Esophagus muscularis mucosa (tissue), 4 donors: ENCODE data around the gene ACVR1B. TPM values are rescaled to one million over a fixed set of nuclear protein-coding genes. Genes with fewer than 3 reads are reported as not detected.
A peak's percentile ranks its signal among the peaks of the same experiment; 100 is the strongest.

ENCODE experiments used
- DNase-seq: peaks from one replicate; pipeline ENCODE4 v3.0.0-alpha.2; 2017; ENCODE audit errors: extremely low spot score
- H3K27ac ChIP-seq, 4 donors: fragments of 200-600 bp; sonication (generic); replicated peaks in 1 of 4; 1 replicate in 3 of 4; 2 replicates in 1 of 4; pipeline ENCODE4 v1.5.1; 2016 to 2019; ENCODE audit warnings: mild to moderate bottlenecking in 1 of 4
- H3K27me3 ChIP-seq, 4 donors: fragments of 200-600 bp; sonication (generic); one replicate each; pipeline versions ENCODE4 v1.5.1 to v1.6.0; 2016 to 2019
- H3K36me3 ChIP-seq, 4 donors: fragments of 200-600 bp; sonication (generic); one replicate each; pipeline ENCODE4 v1.5.1; 2016 to 2019
- H3K4me1 ChIP-seq, 4 donors: fragments of 200-600 bp; sonication (generic); one replicate each; pipeline ENCODE4 v1.5.1; 2016 to 2019
- H3K4me3 ChIP-seq, 4 donors: fragments of 200-600 bp; sonication (generic); 1 replicate in 2 of 4; 2 replicates in 2 of 4; pipeline ENCODE4 v1.5.1; 2016 to 2019; ENCODE audit warnings: mild to moderate bottlenecking in 4 of 4, moderate library complexity in 1 of 4
- H3K9me3 ChIP-seq, 4 donors: fragments of 200-600 bp; sonication (generic); 1 replicate in 3 of 4; 2 replicates in 1 of 4; pipeline ENCODE4 v1.5.1; 2016 to 2019
- EP300 ChIP-seq: sonication (generic); formaldehyde crosslinking; IDR thresholded peaks from one replicate; pipeline ENCODE4 v1.6.1; 2017; ENCODE audit warnings: antibody characterized with exemption
- POLR2A ChIP-seq: fragments of 450-650 bp; IDR thresholded peaks from one replicate; pipeline ENCODE4 v1.6.1; 2017; ENCODE audit warnings: antibody characterized with exemption, moderate library complexity, mild to moderate bottlenecking, low read depth
- POLR2AphosphoS5 ChIP-seq, 2 donors: sonication (generic); formaldehyde crosslinking; IDR thresholded peaks; one replicate each; pipeline ENCODE4 v1.6.1; 2017; ENCODE audit warnings: antibody characterized with exemption in 2 of 2
- WGBS: methylation state at CpG from one replicate; pipeline ENCODE4 v1.1.5; 2018; 5-methylcytosine and 5-hydroxymethylcytosine counted together
- intact Hi-C: fragments of 100-400 bp; cut with DNase I; formaldehyde crosslinking; loops from one replicate; pipeline ENCODE4 v1.15.1; 2023
- total RNA-seq, 4 donors: library from RNA; depleted of rRNA; stranded (reverse); fragments of >200 nt; gene quantifications; one replicate each; pipeline versions ENCODE4 v1.1.0 to v1.2.1, GENCODE V29; 2016
- TF ChIP-seq, protein P1 (sequence below), 3 experiments: fragments of 200-600 bp in 2 of 3; fragments of 450-650 bp in 1 of 3; sonication (generic) in 2 of 3; IDR thresholded peaks; one replicate each; pipeline ENCODE4 v1.5.1; 2017 to 2019; ENCODE audit warnings: antibody characterized with exemption in 3 of 3, mild to moderate bottlenecking in 2 of 3, moderate library complexity in 1 of 3

The ACVR1B gene
- total RNA-seq, 4 donors from 2014 or later = 9.1 to 22.4 (median 13.9) TPM

GRCh38 chr12:51910168-51910567, 41.3 kb upstream of the ACVR1B start:
- H3K4me1 ChIP-seq = peaks cover 45 to 84% (median 75%) of the 10 kb centered on the region in 4 donors

GRCh38 chr12:51910691-51911090, 40.8 kb upstream of the ACVR1B start:
- H3K27ac ChIP-seq = peak overlapping the region; percentile 10 to 87 (median 53)
- intact Hi-C loops = no loop called here
- peaks cover 0 to 30% (median 9%) of the 10 kb centered on the region in 4 donors for H3K36me3 ChIP-seq
- peaks cover 0 to 67% (median 14%) of the 10 kb centered on the region in 4 donors for H3K27me3 ChIP-seq
- no peak for DNase-seq
- 69% methylated on average over 2 of the region's 3 CpGs for WGBS
- peaks cover 41 to 79% (median 72%) of the 10 kb centered on the region in 4 donors for H3K4me1 ChIP-seq
- H3K9me3 ChIP-seq = no peaks in the 10 kb centered on the region
- TF ChIP-seq EP300 (no peak), POLR2A (no peak), POLR2AphosphoS5 (IDR thresholded peaks at IDR 0.05) (no peak)
- TF ChIP-seq, protein P1, sequence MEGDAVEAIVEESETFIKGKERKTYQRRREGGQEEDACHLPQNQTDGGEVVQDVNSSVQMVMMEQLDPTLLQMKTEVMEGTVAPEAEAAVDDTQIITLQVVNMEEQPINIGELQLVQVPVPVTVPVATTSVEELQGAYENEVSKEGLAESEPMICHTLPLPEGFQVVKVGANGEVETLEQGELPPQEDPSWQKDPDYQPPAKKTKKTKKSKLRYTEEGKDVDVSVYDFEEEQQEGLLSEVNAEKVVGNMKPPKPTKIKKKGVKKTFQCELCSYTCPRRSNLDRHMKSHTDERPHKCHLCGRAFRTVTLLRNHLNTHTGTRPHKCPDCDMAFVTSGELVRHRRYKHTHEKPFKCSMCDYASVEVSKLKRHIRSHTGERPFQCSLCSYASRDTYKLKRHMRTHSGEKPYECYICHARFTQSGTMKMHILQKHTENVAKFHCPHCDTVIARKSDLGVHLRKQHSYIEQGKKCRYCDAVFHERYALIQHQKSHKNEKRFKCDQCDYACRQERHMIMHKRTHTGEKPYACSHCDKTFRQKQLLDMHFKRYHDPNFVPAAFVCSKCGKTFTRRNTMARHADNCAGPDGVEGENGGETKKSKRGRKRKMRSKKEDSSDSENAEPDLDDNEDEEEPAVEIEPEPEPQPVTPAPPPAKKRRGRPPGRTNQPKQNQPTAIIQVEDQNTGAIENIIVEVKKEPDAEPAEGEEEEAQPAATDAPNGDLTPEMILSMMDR (IDR thresholded peaks at IDR 0.05) = no peak
- peak overlapping the region in 3 of 4 donors; percentile 1 to 24 (median 13) for H3K4me3 ChIP-seq

More at GRCh38 chr12:51910168-51910567, 41.3 kb upstream of the ACVR1B start:
- 78% methylated on average over 6 of the region's 6 CpGs for WGBS
- peak overlapping the region in 2 of 4 donors; percentile 13 to 24 for H3K4me3 ChIP-seq
- DNase-seq = no peak
- intact Hi-C loops = no loop called here
- H3K27me3 ChIP-seq = peaks cover 0 to 64% (median 14%) of the 10 kb centered on the region in 4 donors
- TF ChIP-seq EP300 (no peak), POLR2A (no peak), POLR2AphosphoS5 (IDR thresholded peaks at IDR 0.05) (no peak)
- TF ChIP-seq, protein P1 (IDR thresholded peaks at IDR 0.05) = no peak
- H3K27ac ChIP-seq = peak overlapping the region; percentile 10 to 87 (median 53)
- H3K36me3 ChIP-seq = peaks cover 0 to 25% (median 4%) of the 10 kb centered on the region in 4 donors
- no peaks in the 10 kb centered on the region for H3K9me3 ChIP-seq

DNA sequence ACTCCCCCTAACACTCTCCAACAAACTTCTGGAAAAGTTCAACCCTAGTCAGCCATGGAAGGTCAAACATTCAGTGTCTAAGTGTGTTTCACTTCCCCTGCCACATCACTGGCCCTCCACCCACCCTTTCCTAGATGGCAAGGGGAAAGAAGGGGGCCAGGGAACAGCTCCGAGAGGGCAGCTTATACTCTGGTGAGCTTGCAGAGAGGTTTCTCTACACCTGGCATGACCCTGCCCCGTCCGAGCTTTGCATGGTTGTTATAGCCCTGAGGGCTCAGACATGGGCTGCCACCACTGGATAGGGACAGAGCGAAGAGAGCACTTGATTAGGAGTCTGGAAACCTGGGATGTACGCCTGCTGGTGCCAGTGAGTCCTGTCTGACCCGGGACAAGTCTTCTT, 40.2 kb upstream of the ACVR1B start:
- intact Hi-C loops = no loop called here
- 95% methylated on average over 4 of the region's 6 CpGs for WGBS
- Histone ChIP-seq H3K4me1 (peaks cover 35 to 78% (median 66%) of the 10 kb centered on the region in 4 donors), H3K36me3 (peaks cover 0 to 36% (median 15%) of the 10 kb centered on the region in 4 donors), H3K27me3 (peaks cover 0 to 67% (median 14%) of the 10 kb centered on the region in 4 donors), H3K4me3 (peak overlapping the region in 1 of 4 donors; percentile 18), H3K27ac (peak overlapping the region; percentile 10 to 87 (median 53)), H3K9me3 (no peaks in the 10 kb centered on the region)
- TF ChIP-seq POLR2A (no peak), EP300 (no peak), POLR2AphosphoS5 (IDR thresholded peaks at IDR 0.05) (no peak)
- TF ChIP-seq, protein P1 (IDR thresholded peaks at IDR 0.05) = no peak
- no peak for DNase-seq

DNA sequence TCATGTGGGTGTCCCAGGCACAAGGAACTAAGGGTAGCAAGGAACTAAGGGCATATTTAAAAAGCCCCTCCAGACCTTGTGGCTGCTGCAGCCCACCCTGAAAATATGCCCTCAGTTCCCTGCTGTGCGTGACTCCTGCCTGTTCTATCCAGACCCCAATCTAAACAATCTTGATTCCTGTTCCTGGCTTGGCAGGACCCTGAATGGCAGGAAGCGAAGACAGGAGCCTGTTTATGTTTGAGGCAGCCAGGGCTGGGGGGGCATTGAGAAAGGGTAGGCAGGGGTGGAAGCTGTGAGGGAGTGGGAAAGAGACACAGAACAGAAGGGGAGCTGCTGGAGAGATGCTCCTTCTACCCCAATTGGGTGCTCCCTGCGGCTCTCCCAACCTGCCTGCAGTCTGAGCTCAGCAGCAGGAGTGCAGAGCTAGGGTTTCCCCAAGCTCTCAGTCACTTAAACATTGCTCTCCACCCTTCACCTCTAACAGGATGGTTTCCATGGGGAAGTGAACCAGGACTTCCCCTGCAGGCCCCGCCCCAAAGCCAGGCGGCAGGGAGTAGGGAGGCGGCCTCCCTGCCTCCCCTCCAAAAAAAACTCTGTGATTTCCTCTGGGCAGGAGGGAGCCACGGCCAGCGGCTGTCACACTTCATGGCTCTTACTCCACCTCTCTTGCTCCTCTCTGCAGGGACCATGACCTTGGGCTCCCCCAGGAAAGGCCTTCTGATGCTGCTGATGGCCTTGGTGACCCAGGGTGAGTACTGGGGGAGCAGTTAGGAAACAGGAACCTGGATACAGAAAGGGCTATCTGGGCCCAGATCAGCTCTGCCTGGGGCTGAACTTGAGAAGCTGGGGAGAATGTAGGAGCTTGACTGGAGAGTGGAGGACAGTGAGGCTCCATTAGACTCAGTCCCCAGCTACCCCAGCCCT, 39.4 kb upstream of the ACVR1B start:
- intact Hi-C loops = no loop called here
- peak in 1 of 2 donors; percentile 27 for TF ChIP-seq POLR2AphosphoS5 (IDR thresholded peaks at IDR 0.05)
- no peak for TF ChIP-seq EP300
- Histone ChIP-seq H3K36me3 (peaks cover 0 to 44% (median 19%) of the 10 kb centered on the region in 4 donors), H3K27me3 (peaks cover 0 to 61% (median 10%) of the 10 kb centered on the region in 4 donors), H3K4me1 (peaks cover 32 to 74% (median 59%) of the 10 kb centered on the region in 4 donors), H3K9me3 (no peaks in the 10 kb centered on the region), H3K4me3 (peak overlapping the region in 3 of 4 donors; percentile 9 to 42 (median 24)), H3K27ac (peak overlapping the region; percentile 28 to 87 (median 53))
- WGBS = 36% methylated on average over 7 of the region's 8 CpGs
- DNase-seq = no peak
